GM23338 (cell line): ENCODE measurements around the gene C20orf173. TPM values are rescaled to one million over a fixed set of nuclear protein-coding genes. Genes with fewer than 3 reads are reported as not detected.

Experiments used
- ATAC-seq: fragments of 200-7000 bp; cut with Tn5 transposase; 3 replicates; pipeline ENCODE4 v1.9.1; 2020
- DNase-seq: peaks from one replicate; pipeline ENCODE4 v3.0.0-alpha.2; 2015; ENCODE audit warnings: low spot score
- H2AFZ ChIP-seq: fragments of 200-600 bp; sonication (generic); 2 replicates; pipeline ENCODE4 v1.8.0; 2016; ENCODE audit warnings: antibody characterized with exemption, mild to moderate bottlenecking, moderate library complexity
- H3F3A ChIP-seq: fragments of 200-600 bp; sonication (generic); replicated peaks from 2 replicates; pipeline ENCODE4 v1.8.0; 2017; ENCODE audit warnings: antibody characterized with exemption, mixed run types, low read depth
- H3K27ac ChIP-seq: fragments of 200-600 bp; sonication (generic); 2 replicates; pipeline ENCODE4 v1.6.1; 2016; ENCODE audit warnings: low read depth
- H3K27me3 ChIP-seq: fragments of 200-600 bp; sonication (generic); 2 replicates; pipeline ENCODE4 v1.8.0; 2016; ENCODE audit warnings: mild to moderate bottlenecking, mixed run types, moderate library complexity; ENCODE audit not compliant: insufficient read depth
- H3K36me3 ChIP-seq: fragments of 200-600 bp; sonication (generic); 2 replicates; pipeline ENCODE4 v1.8.0; 2016; ENCODE audit warnings: mild to moderate bottlenecking; ENCODE audit not compliant: insufficient read depth
- H3K4me1 ChIP-seq: fragments of 200-600 bp; sonication (generic); 2 replicates; pipeline ENCODE4 v1.8.0; 2016; ENCODE audit warnings: mild to moderate bottlenecking, moderate library complexity; ENCODE audit not compliant: insufficient read depth
- H3K4me2 ChIP-seq: fragments of 200-600 bp; sonication (generic); 2 replicates; pipeline ENCODE4 v1.7.1; 2017; ENCODE audit warnings: mixed run types
- H3K4me3 ChIP-seq: fragments of 200-600 bp; sonication (generic); 2 replicates; pipeline ENCODE4 v1.6.1; 2016; ENCODE audit warnings: mixed run types
- H3K79me2 ChIP-seq: fragments of 200-600 bp; sonication (generic); replicated peaks from 2 replicates; pipeline ENCODE4 v1.8.0; 2017; ENCODE audit warnings: mild to moderate bottlenecking; ENCODE audit not compliant: insufficient read depth
- H3K9me2 ChIP-seq: fragments of 200-600 bp; sonication (generic); 2 replicates; pipeline ENCODE4 v1.8.0; 2017; ENCODE audit not compliant: insufficient read depth
- H4K20me1 ChIP-seq: fragments of 200-600 bp; sonication (generic); replicated peaks from 2 replicates; pipeline ENCODE4 v1.8.0; 2017; ENCODE audit warnings: mild to moderate bottlenecking; ENCODE audit not compliant: insufficient read depth
- H3K27ac Mint-ChIP-seq: 2 replicates; pipeline ENCODE4 v1.8.0; 2020; ENCODE audit warnings: inconsistent platforms, mild to moderate bottlenecking, moderate library complexity, mixed read lengths
- H3K27me3 Mint-ChIP-seq: 3 replicates; pipeline ENCODE4 v1.8.0; 2022; ENCODE audit warnings: low read depth, mild to moderate bottlenecking, moderate library complexity, mixed read lengths, inconsistent platforms; ENCODE audit not compliant: insufficient read depth, poor library complexity
- H3K36me3 Mint-ChIP-seq: 3 replicates; pipeline ENCODE4 v1.8.0; 2021; ENCODE audit warnings: low read depth, mild to moderate bottlenecking, inconsistent platforms, moderate library complexity, mixed read lengths
- H3K4me1 Mint-ChIP-seq: 3 replicates; pipeline ENCODE4 v1.8.0; 2020; ENCODE audit warnings: mild to moderate bottlenecking, inconsistent platforms, mixed read lengths
- H3K4me3 Mint-ChIP-seq: 3 replicates; pipeline ENCODE4 v1.8.0; 2021; ENCODE audit warnings: moderate library complexity, mild to moderate bottlenecking, inconsistent platforms, mixed read lengths
- H3K9me3 Mint-ChIP-seq: 3 replicates; pipeline ENCODE4 v1.8.0; 2020; ENCODE audit warnings: moderate library complexity, mild to moderate bottlenecking, inconsistent platforms, mixed read lengths
- CREB1 ChIP-seq: fragments of 250-450 bp; sonication (Bioruptor Pico); IDR thresholded peaks from 2 replicates; pipeline ENCODE4 v1.5.0; 2020; ENCODE audit warnings: low read depth, mild to moderate bottlenecking, moderate library complexity
- ETS1 ChIP-seq: IDR thresholded peaks from 2 replicates; pipeline ENCODE4 v1.6.1; 2016; ENCODE audit warnings: antibody characterized with exemption
- EZH2phosphoT487 ChIP-seq: fragments of 200-600 bp; sonication (generic); IDR thresholded peaks from one replicate; pipeline ENCODE4 v1.8.1; 2018; ENCODE audit warnings: antibody characterized with exemption; ENCODE audit not compliant: unreplicated experiment
- JUNB ChIP-seq: IDR thresholded peaks from one replicate; pipeline ENCODE4 v1.6.1; 2016; ENCODE audit warnings: antibody characterized with exemption; ENCODE audit not compliant: unreplicated experiment
- NANOG ChIP-seq: IDR thresholded peaks from 2 replicates; pipeline ENCODE4 v1.6.1; 2016; ENCODE audit warnings: antibody characterized with exemption, borderline replicate concordance
- POLR2AphosphoS5 ChIP-seq: IDR thresholded peaks from 2 replicates; pipeline ENCODE4 v1.6.1; 2016; ENCODE audit warnings: antibody characterized with exemption, low read depth
- REST ChIP-seq: IDR thresholded peaks from one replicate; pipeline ENCODE4 v1.6.1; 2018; ENCODE audit warnings: antibody characterized with exemption; ENCODE audit not compliant: unreplicated experiment
- ZNF114 ChIP-seq: fragments of 250-450 bp; sonication (Bioruptor Pico); IDR thresholded peaks from 2 replicates; pipeline ENCODE4 v1.5.0; 2020; ENCODE audit warnings: mild to moderate bottlenecking, moderate library complexity
- ZNF331 ChIP-seq: fragments of 250-450 bp; sonication (Bioruptor Pico); IDR thresholded peaks from 2 replicates; pipeline ENCODE4 v1.5.0; 2020; ENCODE audit warnings: low read depth, mild to moderate bottlenecking, moderate library complexity
- ZNF462 ChIP-seq: fragments of 250-450 bp; sonication (Bioruptor Pico); IDR thresholded peaks from 2 replicates; pipeline ENCODE4 v1.5.0; 2020; ENCODE audit warnings: mild to moderate bottlenecking, moderate library complexity
- polyA plus RNA-seq: library from polyadenylated mRNA; unstranded; fragments of >200 nt; fragmentation: Nextera tagmentation; extraction: Ambion mirVana; gene quantifications from 2 replicates; pipeline ENCODE4 v1.2.1, GENCODE V29; 2016
- total RNA-seq: library from RNA; depleted of rRNA; stranded (reverse); fragments of >200 nt; shearing (Covaris generic); gene quantifications from 2 replicates; pipeline ENCODE4 v1.2.3, GENCODE V29; 2014

Gene C20orf173
- total and polyA plus RNA-seq, 2 experiments from 2014 or later, result not detected

GRCh38 chr20:35489717-35490116, 39.7 kb downstream of the C20orf173 start:
- H3K9me3 Mint-ChIP-seq, result no peaks in the 10 kb centered on the region
- no peak overlapping the region for H3K27ac Mint-ChIP-seq
- no peak overlapping the region for H3K4me2 ChIP-seq
- peaks cover 60% of the 10 kb centered on the region for H3K36me3 Mint-ChIP-seq
- DNase-seq (no peak), ATAC-seq (no peak)
- TF ChIP-seq ETS1, result no peak
- TF ChIP-seq ZNF114 (CRISPR knock-in tag), result no peak
- TF ChIP-seq CREB1 (CRISPR knock-in tag), result no peak
- no peak for TF ChIP-seq REST
- TF ChIP-seq POLR2AphosphoS5, result no peak
- TF ChIP-seq EZH2phosphoT487, result no peak
- no peak for TF ChIP-seq ZNF331
- no peak for TF ChIP-seq NANOG
- H3K27ac ChIP-seq, result no peak overlapping the region
- no peaks in the 10 kb centered on the region for H3K4me1 Mint-ChIP-seq
- H3K27me3 Mint-ChIP-seq, result peaks cover 4% of the 10 kb centered on the region
- no peak overlapping the region for H2AFZ ChIP-seq
- H3K79me2 ChIP-seq, result no peaks in the 10 kb centered on the region
- no peaks in the 10 kb centered on the region for H3F3A ChIP-seq
- peaks cover 9% of the 10 kb centered on the region for H3K36me3 ChIP-seq
- H3K4me3 ChIP-seq, result no peak overlapping the region
- H3K4me1 ChIP-seq, result no peaks in the 10 kb centered on the region
- no peak overlapping the region for H3K4me3 Mint-ChIP-seq
- no peaks in the 10 kb centered on the region for H3K27me3 ChIP-seq
- H3K9me2 ChIP-seq, result no peaks in the 10 kb centered on the region
- no peaks in the 10 kb centered on the region; the same call in 1 of the 2 replicates for H4K20me1 ChIP-seq

- no peak for ATAC-seq
- no peak for TF ChIP-seq EZH2phosphoT487
- no peak for TF ChIP-seq ZNF114 (CRISPR knock-in tag)
- TF ChIP-seq CREB1 (CRISPR knock-in tag), result no peak
- no peak for TF ChIP-seq ZNF462
- TF ChIP-seq JUNB, result no peak
- TF ChIP-seq NANOG, result no peak
- no peak for TF ChIP-seq ETS1
These were observed 42.0 kb downstream of the C20orf173 start for GRCh38 chr20:35487479-35487878.

More at GRCh38 chr20:35487479-35487878, 42.0 kb downstream of the C20orf173 start:
- Histone ChIP-seq H3K4me1 (no peaks in the 10 kb centered on the region), H3K36me3 (peaks cover 9% of the 10 kb centered on the region), H3K27ac (no peak overlapping the region), H3F3A (no peaks in the 10 kb centered on the region), H3K4me2 (no peak overlapping the region), H3K27me3 (no peaks in the 10 kb centered on the region), H3K79me2 (no peaks in the 10 kb centered on the region), H4K20me1 (no peaks in the 10 kb centered on the region; the same call in 1 of the 2 replicates), H3K9me2 (no peaks in the 10 kb centered on the region), H2AFZ (no peak overlapping the region), H3K4me3 (no peak overlapping the region)
- no peaks in the 10 kb centered on the region for H3K4me1 Mint-ChIP-seq
- no peak overlapping the region for H3K4me3 Mint-ChIP-seq
- no peak for DNase-seq
- H3K27ac Mint-ChIP-seq, result no peak overlapping the region
- peaks cover 63% of the 10 kb centered on the region for H3K36me3 Mint-ChIP-seq
- H3K27me3 Mint-ChIP-seq, result peaks cover 6% of the 10 kb centered on the region
- peaks cover 15% of the 10 kb centered on the region for H3K9me3 Mint-ChIP-seq
